GM18505 (cell line): ENCODE results near the gene AGAP3.

Experiments
- ATAC-seq: cut with Tn5 transposase; IDR thresholded peaks from one replicate; pipeline ENCODE4 v1.9.1; 2021; ENCODE audit not compliant: unreplicated experiment
- POLR2A ChIP-seq: IDR thresholded peaks from 4 replicates; pipeline ENCODE4 v1.6.1; 2011; ENCODE audit warnings: borderline replicate concordance; ENCODE audit not compliant: insufficient read depth, insufficient read length; ENCODE audit errors: extremely low read depth

AGAP3 gene

GRCh38 chr7:151128716-151129115, 42.4 kb downstream of the AGAP3 start:
- no peak for ATAC-seq
- no peak for TF ChIP-seq POLR2A

GRCh38 chr7:151129117-151129959, 43.1 kb downstream of the AGAP3 start:
- no peak for TF ChIP-seq POLR2A
- no peak for ATAC-seq

GRCh38 chr7:151129960-151130591, 43.8 kb downstream of the AGAP3 start:
- no peak for ATAC-seq

GRCh38 chr7:151130741-151131157, 44.5 kb downstream of the AGAP3 start:
- ATAC-seq, result no peak
- no peak for TF ChIP-seq POLR2A

More at GRCh38 chr7:151129960-151130591, 43.8 kb downstream of the AGAP3 start:
- TF ChIP-seq POLR2A, result no peak

- no peak for TF ChIP-seq POLR2A
- ATAC-seq, result no peak
Measured at GRCh38 chr7:151131224-151131591, 44.9 kb downstream of the AGAP3 start.

GRCh38 chr7:151131592-151132293, 45.5 kb downstream of the AGAP3 start:
- no peak for TF ChIP-seq POLR2A
- ATAC-seq, result no peak

- no peak for TF ChIP-seq POLR2A
- ATAC-seq, result no peak
Measured at GRCh38 chr7:151132461-151133205, 46.4 kb downstream of the AGAP3 start.

- TF ChIP-seq POLR2A, result no peak
- ATAC-seq, result no peak
Measured at GRCh38 chr7:151133266-151133985, 47.2 kb downstream of the AGAP3 start.

- TF ChIP-seq POLR2A, result no peak
- ATAC-seq, result no peak
Measured at GRCh38 chr7:151133986-151134742, 47.9 kb downstream of the AGAP3 start.

GRCh38 chr7:151134743-151135524, 48.7 kb downstream of the AGAP3 start:
- no peak for TF ChIP-seq POLR2A
- ATAC-seq, result no peak

- no peak for ATAC-seq
Measured at GRCh38 chr7:151135525-151135845, 49.2 kb downstream of the AGAP3 start.

More at GRCh38 chr7:151135525-151135845, 49.2 kb downstream of the AGAP3 start:
- no peak for TF ChIP-seq POLR2A
